CD14-positive monocyte (primary cell): ENCODE results near the gene CCL18. TPM values are rescaled to one million over a fixed set of nuclear protein-coding genes. Genes with fewer than 3 reads are reported as not detected.
"Not testable (repeated sequence)": the region's sequence is repeated elsewhere in the genome, so short reads cannot be mapped to it uniquely, and the experiment has no call there.

Experiments
- DNase-seq, 3 donors: peaks; one replicate each; pipeline ENCODE4 v3.0.0-alpha.2; 2011 to 2022
- H2AFZ ChIP-seq: 2 replicates; pipeline ENCODE4 v1.6.0; 2012; ENCODE audit warnings: mild to moderate bottlenecking, low read depth, low read length, inconsistent platforms; ENCODE audit not compliant: insufficient read depth, poor library complexity, severe bottlenecking
- H3K27ac ChIP-seq, 2 donors: 1 replicate in 1 of 2; 2 replicates in 1 of 2; pipeline ENCODE4 v1.5.1; 2012 to 2013; ENCODE audit warnings: low read length in 2 of 2, control low read depth in 1 of 2, inconsistent platforms in 1 of 2, low read depth in 1 of 2, mild to moderate bottlenecking in 1 of 2
- H3K27me3 ChIP-seq, 2 donors: one replicate each; pipeline versions ENCODE4 v1.6.0 to v1.6.1; 2011 to 2013; ENCODE audit warnings: low read length in 2 of 2; ENCODE audit not compliant: control insufficient read depth in 2 of 2, insufficient read depth in 2 of 2
- H3K36me3 ChIP-seq, 2 donors: replicated peaks in 1 of 2; 1 replicate in 1 of 2; 2 replicates in 1 of 2; pipeline versions ENCODE4 v1.5.1 to v1.6.1; 2012 to 2013; ENCODE audit warnings: low read length in 2 of 2, control low read depth in 1 of 2, inconsistent platforms in 1 of 2, mild to moderate bottlenecking in 1 of 2; ENCODE audit not compliant: insufficient read depth in 2 of 2, control insufficient read depth in 1 of 2
- H3K4me1 ChIP-seq, 2 donors: 1 replicate in 1 of 2; 2 replicates in 1 of 2; pipeline versions ENCODE4 v1.5.1 to v1.6.1; 2012 to 2013; ENCODE audit warnings: low read length in 2 of 2, control low read depth in 1 of 2, inconsistent platforms in 1 of 2, mild to moderate bottlenecking in 1 of 2, moderate library complexity in 1 of 2; ENCODE audit not compliant: insufficient read depth in 2 of 2, control insufficient read depth in 1 of 2
- H3K4me2 ChIP-seq: replicated peaks from 2 replicates; pipeline ENCODE3; 2012; ENCODE audit warnings: low read length, moderate library complexity, mild to moderate bottlenecking; ENCODE audit not compliant: poor library complexity, severe bottlenecking; ENCODE audit errors: extremely low read depth
- H3K4me3 ChIP-seq, 3 experiments: fragments of 200-600 bp in 1 of 3; sonication (generic) in 1 of 3; replicated peaks in 1 of 3; 1 replicate in 2 of 3; 2 replicates in 1 of 3; pipeline ENCODE4 v1.5.1; 2011 to 2013; ENCODE audit warnings: low read length in 3 of 3, mild to moderate bottlenecking in 3 of 3, control low read depth in 2 of 3, low read depth in 2 of 3, inconsistent platforms in 1 of 3, moderate library complexity in 1 of 3
- H3K79me2 ChIP-seq: 2 replicates; pipeline ENCODE4 v1.6.0; 2012; ENCODE audit warnings: mild to moderate bottlenecking, control low read depth, inconsistent platforms, low read length, moderate library complexity; ENCODE audit not compliant: insufficient read depth
- H3K9ac ChIP-seq: 2 replicates; pipeline ENCODE4 v1.6.0; 2017; ENCODE audit warnings: low read length, mild to moderate bottlenecking; ENCODE audit not compliant: insufficient read depth, poor library complexity, severe bottlenecking
- H3K9me3 ChIP-seq, 2 donors: replicated peaks in 1 of 2; 1 replicate in 1 of 2; 2 replicates in 1 of 2; pipeline versions ENCODE4 v1.5.1 to v1.6.1; 2012 to 2013; ENCODE audit warnings: low read length in 2 of 2, control low read depth in 1 of 2; ENCODE audit not compliant: control insufficient read depth in 1 of 2, insufficient read depth in 1 of 2
- H4K20me1 ChIP-seq: 2 replicates; pipeline ENCODE4 v1.6.0; 2012; ENCODE audit warnings: mild to moderate bottlenecking, low read length, control low read depth, moderate library complexity; ENCODE audit not compliant: insufficient read depth
- H3K27ac Mint-ChIP-seq, 7 donors: one replicate each; pipeline ENCODE4 v1.8.0; 2020; ENCODE audit warnings: mild to moderate bottlenecking in 7 of 7, mixed read lengths in 7 of 7, moderate library complexity in 6 of 7, inconsistent platforms in 2 of 7
- H3K27me3 Mint-ChIP-seq, 3 donors: one replicate each; pipeline ENCODE4 v1.8.0; 2021 to 2022; ENCODE audit warnings: low read depth in 3 of 3, mild to moderate bottlenecking in 3 of 3, mixed read lengths in 3 of 3, moderate library complexity in 3 of 3, inconsistent platforms in 1 of 3
- H3K36me3 Mint-ChIP-seq, 2 donors: one replicate each; pipeline ENCODE4 v1.8.0; 2020; ENCODE audit warnings: mixed read lengths in 2 of 2, inconsistent platforms in 1 of 2, mild to moderate bottlenecking in 1 of 2
- H3K4me1 Mint-ChIP-seq: one replicate; pipeline ENCODE4 v1.8.0; 2020; ENCODE audit warnings: mild to moderate bottlenecking, mixed read lengths
- H3K4me3 Mint-ChIP-seq, 2 donors: one replicate each; pipeline ENCODE4 v1.8.0; 2020; ENCODE audit warnings: mild to moderate bottlenecking in 2 of 2, mixed read lengths in 2 of 2, moderate library complexity in 1 of 2
- H3K9me3 Mint-ChIP-seq, 7 donors: one replicate each; pipeline ENCODE4 v1.8.0; 2020 to 2022; ENCODE audit warnings: mixed read lengths in 7 of 7, mild to moderate bottlenecking in 6 of 7, moderate library complexity in 6 of 7, inconsistent platforms in 2 of 7
- CTCF ChIP-seq: fragments of 200-600 bp; IDR thresholded peaks from one replicate; pipeline ENCODE4 v1.8.0; 2022; ENCODE audit warnings: antibody characterized with exemption, mild to moderate bottlenecking
- WGBS: methylation state at CpG from one replicate; pipeline ENCODE4 v1.1.5; 2013; ENCODE audit warnings: missing lambda C conversion rate; ENCODE audit not compliant: insufficient coverage; 5-methylcytosine and 5-hydroxymethylcytosine counted together
- intact Hi-C, 2 donors: fragments of 100-400 bp; cut with micrococcal nuclease; formaldehyde crosslinking; loops; one replicate each; pipeline versions ENCODE4 v1.15.0 to v1.15.1; 2023
- polyA plus RNA-seq, 3 donors: library from polyadenylated mRNA; depleted of rRNA in 1 of 3; unstranded in 2 of 3; stranded (reverse) in 1 of 3; fragments of 300-500 nt in 2 of 3; fragments of >200 nt in 1 of 3; fragmentation: Illumina TruSeq in 2 of 3; gene quantifications; 1 replicate in 2 of 3; 2 replicates in 1 of 3; pipeline ENCODE4 v1.2.3, GENCODE V29; 2012 to 2021

CCL18 gene
- polyA plus RNA-seq, 3 donors, result not detected

GRCh38 chr17:36087897-36088572 is 24.0 kb downstream of the CCL18 start:
- not testable (repeated sequence) for H3K4me3 Mint-ChIP-seq

GRCh38 chr17:36088670-36089338 is 24.7 kb downstream of the CCL18 start:
- H3K36me3 ChIP-seq, result no peaks in the 10 kb centered on the region
- Mint-ChIP-seq H3K27ac (peak overlapping the region; percentile 94 to 99 (median 97)), H3K27me3 (peaks cover 2 to 18% (median 4%) of the 10 kb centered on the region in 3 donors), H3K9me3 (peaks cover 0 to 2% (median 0%) of the 10 kb centered on the region in 7 donors), H3K4me3 (peak overlapping the region; percentile 72 to 73), H3K4me1 (peaks cover 71% of the 10 kb centered on the region), H3K36me3 (peaks cover 6% of the 10 kb centered on the region in 2 donors)
- DNase-seq, result peak in 2 of 3 donors; percentile 36 to 72
- no peak overlapping the region for H2AFZ ChIP-seq
- 72% methylated on average over 9 of the region's 14 CpGs for WGBS
- H3K27me3 ChIP-seq, result no peaks in the 10 kb centered on the region
- no peak overlapping the region for H3K9ac ChIP-seq
- H3K4me2 ChIP-seq, result peak overlapping the region; percentile 49
- H3K9me3 ChIP-seq, result no peaks in the 10 kb centered on the region
- no peaks in the 10 kb centered on the region for H3K79me2 ChIP-seq
- peaks cover 59 to 73% of the 10 kb centered on the region in 2 donors for H3K4me1 ChIP-seq
- intact Hi-C loops, result loop anchor here in 1 of 2 donors (10.0 kb wide), 1 partner anchor 106 kb away; the partner anchor contains the start of genes CCL3L1 and CCL3L3
- H3K27ac ChIP-seq, result peak overlapping the region in 1 of 2 donors; percentile 28
- no peaks in the 10 kb centered on the region for H4K20me1 ChIP-seq
- TF ChIP-seq CTCF, result no peak
- peak overlapping the region in 1 of 3 experiments; percentile 47 for H3K4me3 ChIP-seq

More at GRCh38 chr17:36087897-36088572, 24.0 kb downstream of the CCL18 start:
- H3K36me3 Mint-ChIP-seq, H3K27ac ChIP-seq, H3K36me3 ChIP-seq, H3K27me3 ChIP-seq, H3K9me3 ChIP-seq, H2AFZ ChIP-seq, H4K20me1 ChIP-seq, H3K4me3 ChIP-seq, H3K9me3 Mint-ChIP-seq, H3K9ac ChIP-seq, H3K4me2 ChIP-seq, H3K79me2 ChIP-seq: not testable (repeated sequence)
- intact Hi-C loops, result loop anchor here in 1 of 2 donors (10.0 kb wide), 1 partner anchor 107 kb away; the partner anchor contains the start of genes CCL3L1 and CCL3L3
- no CpG with 5 or more reads among the region's 10 CpGs for WGBS
- peaks cover 67 to 81% of the 10 kb centered on the region in 2 donors for H3K4me1 ChIP-seq
- peak in 1 of 3 donors; percentile 33 for DNase-seq
- Mint-ChIP-seq H3K27me3 (peaks cover 2 to 18% (median 4%) of the 10 kb centered on the region in 3 donors), H3K27ac (peak overlapping the region in 2 of 7 donors; percentile 9 to 99), H3K4me1 (peaks cover 78% of the 10 kb centered on the region)
